Thyroid gland (tissue), 4 donors: ENCODE results near the gene LSM8.

Experiments
- POLR2A ChIP-seq, 2 donors: fragments of 450-650 bp; IDR thresholded peaks; one replicate each; pipeline ENCODE4 v1.6.1; 2017; ENCODE audit warnings: antibody characterized with exemption in 2 of 2, mild to moderate bottlenecking in 2 of 2, moderate library complexity in 1 of 2
- TF ChIP-seq, protein P1 (sequence below), 6 experiments: fragments of 200-600 bp in 3 of 6; fragments of 450-650 bp in 3 of 6; sonication (generic) in 3 of 6; IDR thresholded peaks; one replicate each; pipeline ENCODE4 v1.5.1; 2016 to 2019; ENCODE audit warnings: antibody characterized with exemption in 6 of 6, mild to moderate bottlenecking in 2 of 6, inconsistent platforms in 1 of 6, moderate library complexity in 1 of 6

DNA sequence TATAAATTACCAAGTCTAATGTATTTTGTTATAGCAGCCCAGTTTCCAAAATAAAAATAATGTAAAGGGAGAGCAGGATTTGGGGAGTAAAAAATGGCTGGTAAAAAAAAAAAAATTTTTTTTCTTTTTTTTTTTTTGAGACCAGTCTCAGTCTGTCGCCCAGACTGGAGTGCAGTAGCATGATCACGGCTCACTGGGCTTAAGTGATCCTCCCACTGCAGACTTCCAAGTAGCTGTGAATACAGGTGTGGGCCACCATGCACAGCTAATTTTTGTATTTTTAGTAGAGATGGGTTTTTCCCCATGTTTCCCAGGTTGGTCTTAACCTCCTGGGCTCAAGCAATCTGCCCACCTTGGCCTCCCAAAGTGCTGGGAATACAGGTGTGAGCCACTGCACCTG is 4.8 kb upstream of the LSM8 start:
- TF ChIP-seq, protein P1, sequence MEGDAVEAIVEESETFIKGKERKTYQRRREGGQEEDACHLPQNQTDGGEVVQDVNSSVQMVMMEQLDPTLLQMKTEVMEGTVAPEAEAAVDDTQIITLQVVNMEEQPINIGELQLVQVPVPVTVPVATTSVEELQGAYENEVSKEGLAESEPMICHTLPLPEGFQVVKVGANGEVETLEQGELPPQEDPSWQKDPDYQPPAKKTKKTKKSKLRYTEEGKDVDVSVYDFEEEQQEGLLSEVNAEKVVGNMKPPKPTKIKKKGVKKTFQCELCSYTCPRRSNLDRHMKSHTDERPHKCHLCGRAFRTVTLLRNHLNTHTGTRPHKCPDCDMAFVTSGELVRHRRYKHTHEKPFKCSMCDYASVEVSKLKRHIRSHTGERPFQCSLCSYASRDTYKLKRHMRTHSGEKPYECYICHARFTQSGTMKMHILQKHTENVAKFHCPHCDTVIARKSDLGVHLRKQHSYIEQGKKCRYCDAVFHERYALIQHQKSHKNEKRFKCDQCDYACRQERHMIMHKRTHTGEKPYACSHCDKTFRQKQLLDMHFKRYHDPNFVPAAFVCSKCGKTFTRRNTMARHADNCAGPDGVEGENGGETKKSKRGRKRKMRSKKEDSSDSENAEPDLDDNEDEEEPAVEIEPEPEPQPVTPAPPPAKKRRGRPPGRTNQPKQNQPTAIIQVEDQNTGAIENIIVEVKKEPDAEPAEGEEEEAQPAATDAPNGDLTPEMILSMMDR (IDR thresholded peaks at IDR 0.05) = no peak
- TF ChIP-seq POLR2A (IDR thresholded peaks at IDR 0.05) = no peak
